H1 (cell line): ENCODE results near the gene FOXC1. TPM values are rescaled to one million over a fixed set of nuclear protein-coding genes. Genes with fewer than 3 reads are reported as not detected.

Experiments used
- BCL11A ChIP-seq, 2 experiments: IDR thresholded peaks; one replicate each; pipeline ENCODE4 v1.6.1; 2011; ENCODE audit warnings: low read depth in 2 of 2, low read length in 2 of 2, mild to moderate bottlenecking in 2 of 2
- KDM1A ChIP-seq: fragments of 200-600, 300-600 bp; sonication (generic); IDR thresholded peaks from 2 replicates; pipeline ENCODE4 v1.7.1; 2016; ENCODE audit warnings: mild to moderate bottlenecking, low read length, borderline replicate concordance
- NRF1 ChIP-seq: IDR thresholded peaks from 2 replicates; pipeline ENCODE4 v1.6.1; 2011; ENCODE audit warnings: mild to moderate bottlenecking, low read depth, low read length, improper control_type of control experiment
- POLR2AphosphoS5 ChIP-seq: IDR thresholded peaks from 2 replicates; pipeline ENCODE4 v1.6.1; 2011; ENCODE audit warnings: low read depth, low read length
- SIN3A ChIP-seq, 2 experiments: IDR thresholded peaks in 1 of 2; conservative IDR thresholded peaks in 1 of 2; 2 replicates each; pipeline ENCODE4 v1.6.1; 2011 to 2012; ENCODE audit warnings: low read length in 2 of 2, improper control_type of control experiment in 1 of 2, low read depth in 1 of 2, mild to moderate bottlenecking in 1 of 2
- polyA plus RNA-seq, 7 experiments: library from polyadenylated mRNA; depleted of rRNA in 3 of 7; stranded (reverse) in 5 of 7; unstranded in 2 of 7; fragments of >200 nt in 5 of 7; fragments of 200-250 nt in 2 of 7; gene quantifications; 1 replicate in 5 of 7; 2 replicates in 1 of 7; 4 replicates in 1 of 7; pipeline versions ENCODE4 v1.2.1 to v1.2.3, GENCODE V29; 2011 to 2013; ENCODE audit warnings: missing spikeins in 2 of 7, mixed read lengths in 2 of 7
- total RNA-seq: library from RNA; stranded (reverse); fragmentation: NEBNext Ultra II Directional; extraction: Animal tissue kit (Norgen Biotek cat#: 25700); gene quantifications from 2 replicates; pipeline ENCODE4 v1.2.1, GENCODE V29; 2021
- TF ChIP-seq, protein P1 (sequence below): fragments of 300-600 bp; sonication (generic); IDR thresholded peaks from 2 replicates; pipeline ENCODE4 v1.7.1; 2012; ENCODE audit warnings: low read length, moderate library complexity, mild to moderate bottlenecking, inconsistent platforms; ENCODE audit not compliant: insufficient replicate concordance

Gene FOXC1
- total and polyA plus RNA-seq, 2 of the 8 experiments (the other 6 are each of a cell fraction or from before 2014, with no cell fraction given), result 0.22 TPM; not detected in 1

DNA sequence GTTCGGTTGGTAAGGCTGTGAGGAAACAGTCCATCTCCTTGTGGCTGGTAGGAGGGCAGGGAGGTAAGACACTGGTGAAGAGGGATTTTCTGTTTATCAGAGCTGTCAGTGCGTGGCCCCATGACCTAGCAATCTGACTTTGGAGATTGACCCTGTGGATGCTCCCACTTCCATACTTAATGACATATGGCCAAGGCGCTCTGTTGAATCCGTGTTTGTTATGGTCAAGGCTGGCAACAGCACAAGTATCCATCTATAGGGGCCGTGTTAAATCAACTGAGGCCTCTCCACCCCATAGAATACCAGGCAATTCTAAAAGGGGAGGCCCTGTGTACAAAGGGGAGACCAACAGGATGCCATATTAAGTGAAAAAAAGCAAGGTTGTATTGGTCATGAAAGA is 25.6 kb upstream of the FOXC1 start (continued):
- TF ChIP-seq, protein P1, sequence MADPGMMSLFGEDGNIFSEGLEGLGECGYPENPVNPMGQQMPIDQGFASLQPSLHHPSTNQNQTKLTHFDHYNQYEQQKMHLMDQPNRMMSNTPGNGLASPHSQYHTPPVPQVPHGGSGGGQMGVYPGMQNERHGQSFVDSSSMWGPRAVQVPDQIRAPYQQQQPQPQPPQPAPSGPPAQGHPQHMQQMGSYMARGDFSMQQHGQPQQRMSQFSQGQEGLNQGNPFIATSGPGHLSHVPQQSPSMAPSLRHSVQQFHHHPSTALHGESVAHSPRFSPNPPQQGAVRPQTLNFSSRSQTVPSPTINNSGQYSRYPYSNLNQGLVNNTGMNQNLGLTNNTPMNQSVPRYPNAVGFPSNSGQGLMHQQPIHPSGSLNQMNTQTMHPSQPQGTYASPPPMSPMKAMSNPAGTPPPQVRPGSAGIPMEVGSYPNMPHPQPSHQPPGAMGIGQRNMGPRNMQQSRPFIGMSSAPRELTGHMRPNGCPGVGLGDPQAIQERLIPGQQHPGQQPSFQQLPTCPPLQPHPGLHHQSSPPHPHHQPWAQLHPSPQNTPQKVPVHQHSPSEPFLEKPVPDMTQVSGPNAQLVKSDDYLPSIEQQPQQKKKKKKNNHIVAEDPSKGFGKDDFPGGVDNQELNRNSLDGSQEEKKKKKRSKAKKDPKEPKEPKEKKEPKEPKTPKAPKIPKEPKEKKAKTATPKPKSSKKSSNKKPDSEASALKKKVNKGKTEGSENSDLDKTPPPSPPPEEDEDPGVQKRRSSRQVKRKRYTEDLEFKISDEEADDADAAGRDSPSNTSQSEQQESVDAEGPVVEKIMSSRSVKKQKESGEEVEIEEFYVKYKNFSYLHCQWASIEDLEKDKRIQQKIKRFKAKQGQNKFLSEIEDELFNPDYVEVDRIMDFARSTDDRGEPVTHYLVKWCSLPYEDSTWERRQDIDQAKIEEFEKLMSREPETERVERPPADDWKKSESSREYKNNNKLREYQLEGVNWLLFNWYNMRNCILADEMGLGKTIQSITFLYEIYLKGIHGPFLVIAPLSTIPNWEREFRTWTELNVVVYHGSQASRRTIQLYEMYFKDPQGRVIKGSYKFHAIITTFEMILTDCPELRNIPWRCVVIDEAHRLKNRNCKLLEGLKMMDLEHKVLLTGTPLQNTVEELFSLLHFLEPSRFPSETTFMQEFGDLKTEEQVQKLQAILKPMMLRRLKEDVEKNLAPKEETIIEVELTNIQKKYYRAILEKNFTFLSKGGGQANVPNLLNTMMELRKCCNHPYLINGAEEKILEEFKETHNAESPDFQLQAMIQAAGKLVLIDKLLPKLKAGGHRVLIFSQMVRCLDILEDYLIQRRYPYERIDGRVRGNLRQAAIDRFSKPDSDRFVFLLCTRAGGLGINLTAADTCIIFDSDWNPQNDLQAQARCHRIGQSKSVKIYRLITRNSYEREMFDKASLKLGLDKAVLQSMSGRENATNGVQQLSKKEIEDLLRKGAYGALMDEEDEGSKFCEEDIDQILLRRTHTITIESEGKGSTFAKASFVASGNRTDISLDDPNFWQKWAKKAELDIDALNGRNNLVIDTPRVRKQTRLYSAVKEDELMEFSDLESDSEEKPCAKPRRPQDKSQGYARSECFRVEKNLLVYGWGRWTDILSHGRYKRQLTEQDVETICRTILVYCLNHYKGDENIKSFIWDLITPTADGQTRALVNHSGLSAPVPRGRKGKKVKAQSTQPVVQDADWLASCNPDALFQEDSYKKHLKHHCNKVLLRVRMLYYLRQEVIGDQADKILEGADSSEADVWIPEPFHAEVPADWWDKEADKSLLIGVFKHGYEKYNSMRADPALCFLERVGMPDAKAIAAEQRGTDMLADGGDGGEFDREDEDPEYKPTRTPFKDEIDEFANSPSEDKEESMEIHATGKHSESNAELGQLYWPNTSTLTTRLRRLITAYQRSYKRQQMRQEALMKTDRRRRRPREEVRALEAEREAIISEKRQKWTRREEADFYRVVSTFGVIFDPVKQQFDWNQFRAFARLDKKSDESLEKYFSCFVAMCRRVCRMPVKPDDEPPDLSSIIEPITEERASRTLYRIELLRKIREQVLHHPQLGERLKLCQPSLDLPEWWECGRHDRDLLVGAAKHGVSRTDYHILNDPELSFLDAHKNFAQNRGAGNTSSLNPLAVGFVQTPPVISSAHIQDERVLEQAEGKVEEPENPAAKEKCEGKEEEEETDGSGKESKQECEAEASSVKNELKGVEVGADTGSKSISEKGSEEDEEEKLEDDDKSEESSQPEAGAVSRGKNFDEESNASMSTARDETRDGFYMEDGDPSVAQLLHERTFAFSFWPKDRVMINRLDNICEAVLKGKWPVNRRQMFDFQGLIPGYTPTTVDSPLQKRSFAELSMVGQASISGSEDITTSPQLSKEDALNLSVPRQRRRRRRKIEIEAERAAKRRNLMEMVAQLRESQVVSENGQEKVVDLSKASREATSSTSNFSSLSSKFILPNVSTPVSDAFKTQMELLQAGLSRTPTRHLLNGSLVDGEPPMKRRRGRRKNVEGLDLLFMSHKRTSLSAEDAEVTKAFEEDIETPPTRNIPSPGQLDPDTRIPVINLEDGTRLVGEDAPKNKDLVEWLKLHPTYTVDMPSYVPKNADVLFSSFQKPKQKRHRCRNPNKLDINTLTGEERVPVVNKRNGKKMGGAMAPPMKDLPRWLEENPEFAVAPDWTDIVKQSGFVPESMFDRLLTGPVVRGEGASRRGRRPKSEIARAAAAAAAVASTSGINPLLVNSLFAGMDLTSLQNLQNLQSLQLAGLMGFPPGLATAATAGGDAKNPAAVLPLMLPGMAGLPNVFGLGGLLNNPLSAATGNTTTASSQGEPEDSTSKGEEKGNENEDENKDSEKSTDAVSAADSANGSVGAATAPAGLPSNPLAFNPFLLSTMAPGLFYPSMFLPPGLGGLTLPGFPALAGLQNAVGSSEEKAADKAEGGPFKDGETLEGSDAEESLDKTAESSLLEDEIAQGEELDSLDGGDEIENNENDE, result no peak
- no peak for TF ChIP-seq POLR2AphosphoS5
- TF ChIP-seq NRF1, result no peak
- no peak for TF ChIP-seq SIN3A (conservative IDR thresholded peaks at IDR 0.05 in 1 of 2, IDR thresholded peaks at IDR 0.05 in 1 of 2; ENCODE audit: low read depth in 1 of 2, low read length in 2 of 2)
- no peak for TF ChIP-seq BCL11A (IDR thresholded peaks at IDR 0.05; ENCODE audit: low read depth in 2 of 2, low read length in 2 of 2)
- no peak for TF ChIP-seq KDM1A
